ENCODE measurements around the gene TMEM231. TPM values are rescaled to one million over a fixed set of nuclear protein-coding genes. Genes with fewer than 3 reads are reported as not detected.
"Not testable (repeated sequence)": the region's sequence is repeated elsewhere in the genome, so short reads cannot be mapped to it uniquely, and the experiment has no call there.

TMEM231 gene
- total RNA-seq, 6 experiments from 2014 or later, result 9.0 to 14.5 (median 10.0) TPM

DNA sequence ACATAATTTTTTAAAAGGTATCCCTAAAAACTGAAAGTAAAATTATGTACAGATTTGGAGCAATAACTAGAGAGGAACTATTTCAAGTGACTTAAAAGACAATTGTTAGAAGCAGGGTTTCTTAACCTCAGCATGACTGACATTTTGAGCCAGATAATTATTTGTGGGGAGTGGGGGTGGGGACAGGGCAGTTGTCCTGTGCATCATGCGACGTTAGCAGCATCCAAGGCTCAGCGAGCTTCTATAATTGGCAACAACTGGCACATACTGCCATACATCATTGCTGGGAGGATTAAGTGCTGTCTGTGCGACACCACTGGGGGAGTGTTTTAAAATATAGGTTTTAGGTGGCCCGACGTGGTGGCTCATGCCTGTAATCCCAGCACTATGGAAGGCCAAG lies 37.3 kb upstream of the TMEM231 start:
- H3K4me1 Mint-ChIP-seq (ENCODE audit: low read depth), result peaks cover 29% of the 10 kb centered on the region
- TF ChIP-seq, protein P1, sequence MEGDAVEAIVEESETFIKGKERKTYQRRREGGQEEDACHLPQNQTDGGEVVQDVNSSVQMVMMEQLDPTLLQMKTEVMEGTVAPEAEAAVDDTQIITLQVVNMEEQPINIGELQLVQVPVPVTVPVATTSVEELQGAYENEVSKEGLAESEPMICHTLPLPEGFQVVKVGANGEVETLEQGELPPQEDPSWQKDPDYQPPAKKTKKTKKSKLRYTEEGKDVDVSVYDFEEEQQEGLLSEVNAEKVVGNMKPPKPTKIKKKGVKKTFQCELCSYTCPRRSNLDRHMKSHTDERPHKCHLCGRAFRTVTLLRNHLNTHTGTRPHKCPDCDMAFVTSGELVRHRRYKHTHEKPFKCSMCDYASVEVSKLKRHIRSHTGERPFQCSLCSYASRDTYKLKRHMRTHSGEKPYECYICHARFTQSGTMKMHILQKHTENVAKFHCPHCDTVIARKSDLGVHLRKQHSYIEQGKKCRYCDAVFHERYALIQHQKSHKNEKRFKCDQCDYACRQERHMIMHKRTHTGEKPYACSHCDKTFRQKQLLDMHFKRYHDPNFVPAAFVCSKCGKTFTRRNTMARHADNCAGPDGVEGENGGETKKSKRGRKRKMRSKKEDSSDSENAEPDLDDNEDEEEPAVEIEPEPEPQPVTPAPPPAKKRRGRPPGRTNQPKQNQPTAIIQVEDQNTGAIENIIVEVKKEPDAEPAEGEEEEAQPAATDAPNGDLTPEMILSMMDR (IDR thresholded peaks at IDR 0.05), result no peak
- no peaks in the 10 kb centered on the region for H3K9me3 Mint-ChIP-seq
- H3K27ac Mint-ChIP-seq, result no peak overlapping the region
- no peak overlapping the region for H3K4me3 Mint-ChIP-seq
- no peaks in the 10 kb centered on the region for H3K27me3 Mint-ChIP-seq (ENCODE audit: insufficient read depth)
- DNase-seq, result no peak
- H3K36me3 Mint-ChIP-seq (ENCODE audit: low read depth), result peaks cover 16% of the 10 kb centered on the region

DNA sequence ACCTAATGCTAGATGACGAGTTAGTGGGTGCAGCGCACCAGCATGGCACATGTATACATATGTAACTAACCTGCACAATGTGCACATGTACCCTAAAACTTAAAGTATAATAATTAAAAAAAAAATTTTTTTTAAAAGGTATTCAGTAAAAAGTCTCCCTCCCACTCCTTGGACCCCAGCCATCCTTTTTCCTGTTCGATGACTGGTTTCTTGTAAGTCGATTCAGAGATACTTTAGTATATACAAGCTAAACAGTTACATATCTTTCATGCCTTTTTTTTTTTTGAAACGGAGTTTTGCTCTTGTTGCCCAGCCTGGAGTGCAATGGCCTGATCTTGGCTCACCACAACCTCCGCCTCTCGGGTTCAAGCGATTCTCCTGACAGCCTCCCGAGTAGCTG lies 35.9 kb upstream of the TMEM231 start:
- H3K27me3 Mint-ChIP-seq (ENCODE audit: insufficient read depth); H3K27ac Mint-ChIP-seq; H3K9me3 Mint-ChIP-seq; H3K36me3 Mint-ChIP-seq (ENCODE audit: low read depth); DNase-seq; H3K4me3 Mint-ChIP-seq: not testable (repeated sequence)
- peaks cover 29% of the 10 kb centered on the region for H3K4me1 Mint-ChIP-seq (ENCODE audit: low read depth)

DNA sequence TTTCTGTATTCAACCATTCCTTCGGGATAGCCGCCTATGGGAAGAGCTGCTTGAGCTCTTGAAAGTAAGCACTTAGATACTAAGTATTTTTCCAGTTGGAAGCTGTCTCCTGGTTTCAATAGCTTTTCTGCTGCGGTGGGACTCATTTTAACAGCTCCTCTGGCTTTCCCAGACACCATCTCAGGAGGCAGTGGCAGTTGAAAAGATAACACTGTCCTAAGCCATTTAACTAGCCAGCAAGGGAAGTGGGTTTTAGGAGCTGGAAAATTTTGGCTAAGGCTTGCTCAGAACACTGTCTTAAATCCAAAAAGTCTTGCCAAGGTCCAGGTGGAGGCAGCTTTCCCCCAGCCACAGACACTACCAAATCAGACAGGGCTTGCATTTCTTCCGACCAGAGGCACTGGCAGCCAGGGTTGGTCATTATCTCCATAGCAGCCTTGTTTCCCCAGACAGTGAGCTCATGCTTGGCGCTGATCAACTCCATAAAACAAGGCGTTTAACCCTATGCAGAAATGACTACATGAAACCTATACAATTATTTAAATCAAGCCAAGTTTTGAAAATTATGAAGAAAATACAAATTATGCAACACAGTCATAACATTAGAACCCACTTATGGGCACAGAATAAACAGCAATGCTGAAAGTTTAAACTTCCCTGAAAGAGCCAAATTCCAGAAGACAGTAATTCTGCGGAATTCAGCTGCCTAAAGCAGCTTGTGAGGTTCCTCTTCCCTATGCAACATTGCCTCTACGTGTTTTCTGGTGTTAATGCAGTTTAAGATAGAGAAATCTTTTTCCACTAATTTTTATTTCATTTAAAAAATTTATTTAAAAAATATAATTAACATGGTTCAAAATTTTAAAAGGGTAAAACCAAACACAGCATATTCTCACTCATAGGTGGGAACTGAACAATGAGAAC lies 35.1 kb upstream of the TMEM231 start:
- H3K4me1 Mint-ChIP-seq (ENCODE audit: low read depth), result peaks cover 29% of the 10 kb centered on the region
- TF ChIP-seq, protein P1 (IDR thresholded peaks at IDR 0.05), result peak; percentile 38; the same call in 1 of the 2 replicates
- peak; percentile 56 for DNase-seq
- H3K9me3 Mint-ChIP-seq, result no peaks in the 10 kb centered on the region
- H3K27ac Mint-ChIP-seq, result peak overlapping the region; percentile 88
- no peak overlapping the region for H3K4me3 Mint-ChIP-seq
- no peaks in the 10 kb centered on the region for H3K27me3 Mint-ChIP-seq (ENCODE audit: insufficient read depth)
- no peaks in the 10 kb centered on the region for H3K36me3 Mint-ChIP-seq (ENCODE audit: low read depth)

DNA sequence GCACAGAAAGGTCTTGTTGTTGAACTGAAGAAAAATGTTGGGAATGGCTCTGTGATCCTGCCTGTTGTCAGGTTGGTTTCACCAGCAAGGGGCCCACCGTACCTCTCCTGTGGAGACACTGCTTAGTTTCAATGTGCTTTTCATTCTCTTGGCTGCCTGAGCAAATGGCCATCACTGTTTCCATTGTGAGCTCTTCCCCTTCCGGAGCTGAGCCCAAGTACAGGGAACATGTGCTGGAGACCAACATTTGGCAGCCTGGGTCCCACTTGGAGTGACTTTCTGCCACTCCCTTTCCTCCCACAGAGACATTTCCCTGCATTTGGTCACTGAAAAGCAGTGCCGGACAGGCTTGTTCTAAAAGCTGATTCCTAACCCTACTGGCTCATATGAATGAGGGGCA lies 33.3 kb upstream of the TMEM231 start:
- no peak overlapping the region for H3K27ac Mint-ChIP-seq
- no peaks in the 10 kb centered on the region for H3K9me3 Mint-ChIP-seq
- H3K4me1 Mint-ChIP-seq (ENCODE audit: low read depth), result peaks cover 25% of the 10 kb centered on the region

DNA sequence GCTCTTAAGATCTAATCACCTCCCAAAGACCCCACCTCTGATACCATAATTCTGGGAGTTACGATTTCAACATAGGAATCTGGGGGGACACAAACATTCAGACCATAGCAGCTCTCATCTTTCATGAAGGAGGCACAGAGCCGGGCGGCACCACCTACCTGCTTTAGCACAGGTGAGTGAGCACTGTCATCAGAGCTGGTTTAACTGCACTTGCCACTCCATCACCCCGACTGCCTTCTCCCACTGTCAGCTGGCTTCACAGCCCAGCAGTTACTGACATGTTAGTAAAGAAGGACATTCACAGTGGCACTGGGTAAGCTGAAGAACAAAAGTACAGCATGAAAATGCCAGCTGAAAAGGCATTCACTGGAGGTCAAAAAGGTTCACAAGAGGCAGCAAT lies 32.7 kb upstream of the TMEM231 start:
- no peak overlapping the region for H3K4me3 Mint-ChIP-seq
- no peak overlapping the region for H3K27ac Mint-ChIP-seq
- no peaks in the 10 kb centered on the region; the same call in 1 of the 2 replicates for H3K27me3 Mint-ChIP-seq (ENCODE audit: insufficient read depth)
- TF ChIP-seq, protein P1 (IDR thresholded peaks at IDR 0.05), result no peak
- H3K9me3 Mint-ChIP-seq, result no peaks in the 10 kb centered on the region
- DNase-seq, result no peak
- peaks cover 21% of the 10 kb centered on the region for H3K4me1 Mint-ChIP-seq (ENCODE audit: low read depth)
- H3K36me3 Mint-ChIP-seq (ENCODE audit: low read depth), result no peaks in the 10 kb centered on the region

More for the DNA sequence above, 33.3 kb upstream of the TMEM231 start:
- Mint-ChIP-seq H3K4me3 (no peak overlapping the region), H3K36me3 (ENCODE audit: low read depth) (no peaks in the 10 kb centered on the region), H3K27me3 (ENCODE audit: insufficient read depth) (no peaks in the 10 kb centered on the region)
- DNase-seq, result no peak
- TF ChIP-seq, protein P1 (IDR thresholded peaks at IDR 0.05), result no peak

DNA sequence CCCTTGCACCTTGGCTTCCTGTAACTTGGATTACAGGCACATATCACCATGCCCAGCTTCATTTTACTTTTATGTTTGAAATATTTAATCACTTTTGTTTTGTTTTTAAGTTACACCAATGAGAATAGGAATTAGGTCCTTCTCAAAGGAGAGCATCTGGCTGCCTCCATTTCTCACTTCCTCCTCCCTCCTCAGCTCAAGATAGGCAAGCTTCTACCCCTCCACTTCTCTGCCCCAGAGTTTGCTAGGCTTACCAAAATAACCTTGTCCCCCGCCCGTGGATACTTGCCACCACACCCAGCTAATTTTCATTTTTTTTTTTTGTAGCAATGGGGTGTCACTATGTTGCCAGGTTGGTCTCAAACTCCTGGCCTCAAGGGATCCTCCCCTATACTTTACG lies 28.1 kb upstream of the TMEM231 start:
- TF ChIP-seq, protein P1 (IDR thresholded peaks at IDR 0.05), result no peak
- Mint-ChIP-seq H3K36me3 (ENCODE audit: low read depth) (peaks cover 3% of the 10 kb centered on the region; the same call in 1 of the 2 replicates), H3K4me3 (no peak overlapping the region), H3K27me3 (ENCODE audit: insufficient read depth) (no peaks in the 10 kb centered on the region; the same call in 1 of the 2 replicates), H3K27ac (no peak overlapping the region), H3K9me3 (no peaks in the 10 kb centered on the region), H3K4me1 (ENCODE audit: low read depth) (peaks cover 7% of the 10 kb centered on the region; the same call in 1 of the 2 replicates)
- DNase-seq, result no peak

All from HFFc6 (cell line).